NOMO-1 (cell line): ENCODE results near the gene SSTR5.

Source experiments
- DNase-seq, 2 experiments: peaks; one replicate each; lab custom pipeline; 2025; ENCODE audit not compliant: unreplicated experiment in 2 of 2; lab: John Stamatoyannopoulos, UW

Gene SSTR5

DNA sequence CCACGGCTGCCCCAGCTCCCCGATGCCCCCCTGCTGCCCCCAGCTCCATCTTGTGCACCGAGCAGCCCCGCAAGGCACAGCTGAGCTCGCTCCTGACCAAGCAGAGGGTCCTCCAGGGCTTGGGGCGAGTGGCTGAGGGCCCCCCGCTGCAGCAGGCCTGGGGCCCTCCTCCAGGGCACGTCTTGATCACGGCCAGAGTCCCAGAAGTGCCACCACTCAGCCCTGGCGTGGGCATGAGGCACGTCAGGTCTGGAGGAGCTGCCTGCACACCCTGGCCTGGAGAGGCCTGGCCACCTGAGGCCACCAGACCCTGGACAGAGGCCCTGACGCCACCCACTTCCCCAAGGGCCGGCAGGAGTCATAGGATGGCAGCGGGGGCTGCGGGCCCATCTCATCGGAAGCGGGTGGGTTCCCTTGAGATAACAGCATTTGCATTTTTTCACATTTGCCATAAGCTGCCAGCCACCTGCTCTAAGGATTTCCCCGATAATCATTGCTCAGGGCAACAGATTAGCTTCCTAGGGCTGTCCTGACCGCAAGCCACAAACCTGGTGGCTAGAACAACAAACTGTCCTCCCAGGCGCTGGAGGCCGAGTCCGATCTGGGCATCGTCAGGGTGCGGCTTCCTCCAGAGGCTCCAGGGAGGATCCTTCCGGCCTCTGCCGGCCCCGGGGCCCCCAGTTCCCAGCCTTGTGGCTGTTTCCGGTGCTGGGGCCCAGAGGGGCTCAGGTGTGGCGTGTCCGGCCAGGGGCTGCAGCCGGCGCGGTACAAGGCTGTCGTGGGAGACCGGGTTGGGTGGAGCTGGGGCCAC lies 47.4 kb downstream of the SSTR5 start:
- no peak for DNase-seq

DNA sequence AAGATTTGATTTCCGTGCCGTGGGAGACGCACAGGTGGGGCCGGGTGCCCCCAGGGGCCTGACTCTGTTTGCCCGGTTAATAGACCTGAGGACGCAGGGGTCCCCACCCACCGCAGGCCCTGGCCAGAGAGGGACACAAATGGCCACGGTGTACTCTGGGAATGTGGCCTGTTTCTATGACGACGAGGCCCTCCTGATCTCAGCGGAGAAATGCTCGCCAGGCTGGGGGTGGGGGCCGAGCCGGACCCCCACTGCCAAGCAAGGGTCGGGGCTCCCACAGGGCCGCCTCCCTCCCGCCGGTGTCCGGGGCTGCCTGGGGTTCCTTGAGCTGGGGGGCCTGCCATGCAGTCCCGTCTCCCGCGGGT lies 48.0 kb downstream of the SSTR5 start:
- no peak for DNase-seq

DNA sequence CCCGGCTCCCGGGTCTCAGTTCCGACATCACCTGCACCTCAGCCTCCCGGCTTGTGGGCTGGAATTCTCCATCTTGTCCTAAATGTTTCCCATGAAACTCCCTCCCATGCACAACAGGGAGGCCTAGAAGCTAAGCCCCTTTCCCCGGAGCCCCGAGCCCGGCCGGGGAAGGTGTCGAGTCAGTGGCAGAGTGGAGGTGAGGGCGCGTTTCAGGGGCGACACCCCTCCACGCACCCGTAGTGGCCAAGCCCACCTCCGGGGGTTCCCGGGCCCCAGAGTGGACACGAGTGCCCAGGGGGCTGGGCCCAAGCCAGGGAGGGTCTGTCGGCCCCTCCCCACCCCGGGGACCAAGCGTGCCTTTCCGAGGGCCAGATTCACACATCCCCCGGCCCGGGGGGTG lies 48.5 kb downstream of the SSTR5 start:
- DNase-seq: no peak

DNA sequence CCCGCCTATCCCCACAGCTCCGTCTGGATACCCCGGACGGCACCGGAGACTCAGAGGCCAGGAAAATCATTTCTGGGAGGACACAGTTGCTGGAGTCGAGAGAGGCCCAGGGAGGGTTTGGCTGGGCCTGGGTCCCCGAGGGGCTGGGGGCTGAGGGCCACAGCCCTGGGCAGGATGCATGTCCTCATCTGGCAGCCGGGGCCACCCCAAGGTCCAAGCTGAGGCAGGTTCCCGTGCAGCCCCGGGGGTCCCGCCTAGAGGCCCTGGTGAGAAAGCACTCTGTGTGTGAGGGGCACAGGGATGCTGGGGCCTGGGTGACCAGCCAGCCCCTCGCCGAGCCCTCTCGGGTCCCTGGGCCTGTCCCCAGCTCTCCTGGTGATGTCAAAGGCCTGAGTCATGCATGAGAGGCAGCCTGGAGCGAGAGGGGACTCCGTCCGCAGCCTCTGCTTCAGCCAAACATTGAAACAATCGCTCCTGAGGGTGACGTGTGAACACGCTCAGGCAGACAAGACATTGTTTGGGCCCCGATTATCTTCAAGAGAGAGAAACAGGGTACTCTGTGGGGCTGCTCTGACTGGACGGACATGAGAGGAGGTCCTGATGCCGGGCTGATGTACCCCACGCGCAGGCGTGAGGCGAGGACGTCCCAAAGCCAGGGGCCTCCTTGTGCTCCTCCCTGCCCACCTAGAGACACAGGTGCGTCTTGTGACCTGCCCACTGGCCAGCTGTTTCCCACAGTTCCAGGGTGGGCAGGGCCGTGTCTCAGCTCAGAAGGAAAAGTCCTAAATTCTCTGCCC lies 49.3 kb downstream of the SSTR5 start:
- no peak for DNase-seq

DNA sequence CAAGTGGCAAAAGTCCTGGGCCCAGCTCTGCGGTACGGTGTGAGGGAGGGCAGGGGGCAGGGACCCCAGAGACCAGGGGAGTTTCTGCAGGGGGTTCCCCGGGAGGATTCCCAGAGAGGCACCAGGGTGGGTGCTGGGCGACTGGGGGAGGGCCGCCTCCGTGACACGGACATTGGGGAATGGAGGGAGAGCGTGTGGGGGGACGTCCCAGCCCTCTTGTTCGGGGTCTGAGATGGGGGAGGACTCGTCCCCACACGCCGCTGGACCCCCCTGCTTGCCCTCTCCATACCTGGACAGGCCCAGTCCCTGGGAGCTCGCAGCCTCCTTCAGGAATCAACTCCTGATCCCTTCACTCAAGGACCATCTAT lies 49.8 kb downstream of the SSTR5 start:
- DNase-seq: no peak

DNA sequence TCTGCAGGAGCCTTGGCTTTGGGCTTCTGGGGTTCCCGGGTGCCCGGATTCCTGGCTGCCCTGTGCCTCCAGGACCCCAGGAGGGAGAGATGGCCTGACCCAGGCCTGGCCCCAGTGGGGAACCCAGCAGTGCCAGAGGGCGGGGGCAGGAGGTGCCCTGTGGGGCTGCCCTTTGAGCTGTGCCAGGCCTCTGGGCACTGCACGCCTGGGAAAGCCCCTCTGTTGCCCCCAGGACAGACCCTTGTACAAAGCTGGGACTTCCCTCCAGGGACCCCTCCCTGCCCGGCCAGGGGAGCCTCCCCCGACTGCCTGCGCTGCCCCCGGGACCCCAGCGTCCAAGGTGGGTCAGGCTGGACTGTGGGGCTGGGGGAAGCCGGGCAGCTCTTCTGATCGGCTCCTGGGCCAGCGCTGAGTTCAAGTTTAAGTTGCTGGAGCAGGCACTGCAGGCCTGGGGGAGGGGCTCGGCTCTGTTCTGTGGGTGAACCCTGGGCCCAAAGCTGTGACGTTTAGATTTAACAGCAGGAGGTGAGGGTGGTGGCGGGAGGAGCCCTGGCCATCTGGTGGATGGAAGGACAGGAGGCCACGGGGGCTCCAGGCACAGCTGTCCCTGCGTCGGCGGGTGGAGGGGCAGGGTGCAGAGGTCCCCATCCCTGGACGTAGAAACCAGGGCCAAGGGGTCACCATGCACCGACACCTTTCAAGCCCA lies 51.1 kb downstream of the SSTR5 start:
- no peak for DNase-seq

DNA sequence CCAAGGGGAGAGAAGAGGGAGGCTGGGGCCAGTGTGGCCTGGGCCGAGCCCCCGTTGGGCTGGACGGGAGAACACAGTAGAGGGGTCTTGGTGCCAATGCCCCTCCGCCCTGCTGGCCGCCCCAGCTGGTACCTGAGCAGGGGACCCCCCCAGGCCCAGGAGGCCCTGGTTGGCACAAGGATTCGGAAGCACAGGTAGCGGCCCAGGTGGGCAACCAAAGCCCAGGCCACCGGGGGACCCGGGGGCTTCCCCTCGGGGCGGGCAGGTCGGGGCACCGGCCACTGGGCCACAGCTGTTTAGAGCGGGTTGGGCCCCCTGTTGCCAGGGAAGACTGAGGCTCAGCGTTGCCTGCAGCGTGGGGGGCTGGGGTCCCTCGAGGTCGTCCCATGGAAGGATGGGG lies 51.7 kb downstream of the SSTR5 start:
- DNase-seq: no peak

DNA sequence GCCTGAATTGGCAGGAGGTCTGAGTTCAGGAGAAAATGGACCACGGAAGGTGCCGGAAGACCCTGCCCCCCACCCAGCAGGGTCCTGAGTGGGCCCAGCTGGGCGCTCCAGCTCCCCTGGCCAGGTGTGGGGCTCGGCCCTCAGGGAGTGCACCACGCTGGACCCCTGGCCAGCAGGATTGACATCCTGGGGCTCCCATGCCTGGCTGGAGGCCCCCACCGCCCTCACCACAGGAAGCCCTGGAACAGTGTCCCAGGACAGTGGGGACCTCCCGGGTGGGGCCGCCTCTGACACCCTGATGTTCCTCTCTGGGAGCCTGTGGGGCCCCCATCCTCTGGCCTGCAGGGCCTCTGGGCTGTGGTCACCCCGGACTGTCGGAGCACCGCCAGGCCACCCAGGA lies 52.2 kb downstream of the SSTR5 start:
- DNase-seq: no peak

DNA sequence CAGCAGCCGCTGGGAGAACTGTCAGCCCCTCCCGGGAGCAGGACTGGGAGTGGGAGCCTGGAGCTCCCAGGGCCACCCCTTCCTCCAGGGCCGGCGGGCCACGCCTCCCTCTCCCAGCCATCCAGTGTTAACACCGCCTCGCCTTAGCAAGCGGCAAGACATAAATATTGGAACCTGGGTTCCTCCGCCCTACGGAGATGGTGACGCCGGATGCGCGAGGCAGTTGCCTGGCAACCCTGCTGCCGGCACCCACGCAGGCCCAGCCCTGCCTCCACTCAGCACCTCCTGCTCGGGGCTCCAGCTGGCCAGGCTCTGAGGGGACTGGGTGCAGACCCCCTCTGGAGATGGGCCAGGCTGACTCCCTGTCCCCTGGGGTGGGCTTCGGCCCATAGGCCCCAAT lies 52.9 kb downstream of the SSTR5 start:
- no peak for DNase-seq

DNA sequence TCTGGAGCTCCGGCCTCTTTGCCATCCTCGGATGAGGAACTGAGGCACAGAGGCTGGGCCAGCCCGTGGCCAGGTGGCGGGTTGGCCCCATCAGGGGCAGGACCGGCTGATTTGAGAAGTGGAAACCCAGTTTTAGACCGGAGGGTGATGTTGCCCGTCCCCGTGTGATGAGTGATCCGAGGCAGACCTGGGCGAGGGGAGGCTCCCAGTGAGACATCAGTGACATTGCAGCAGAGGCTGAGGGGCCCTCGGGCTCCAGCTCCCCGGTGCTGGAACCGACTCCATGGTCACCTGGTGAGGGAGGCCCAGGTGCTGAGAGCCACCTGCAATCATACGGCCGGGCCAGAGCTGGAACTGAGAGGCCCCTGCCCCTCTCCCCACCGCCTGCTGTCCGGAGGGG lies 53.5 kb downstream of the SSTR5 start:
- DNase-seq: no peak

DNA sequence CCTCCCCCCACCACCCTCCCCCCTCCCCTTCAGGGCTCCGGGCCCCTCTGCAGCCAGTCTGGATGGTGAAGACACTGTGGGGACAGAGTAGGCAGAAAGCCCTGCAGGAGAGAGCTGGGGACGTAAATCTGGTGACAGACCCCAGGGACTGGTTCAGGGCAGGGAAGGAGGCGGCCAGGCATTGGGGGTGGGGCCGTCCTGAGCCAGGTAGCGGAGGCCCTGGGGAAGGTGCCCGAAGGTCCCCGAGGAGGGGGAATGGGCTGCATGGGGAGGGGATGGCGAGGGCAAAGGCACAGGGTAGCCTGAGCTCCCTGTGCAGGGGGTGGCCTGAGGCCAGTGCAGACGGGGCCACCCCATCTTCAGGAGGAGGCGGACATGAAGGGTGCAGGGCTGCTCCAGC lies 54.0 kb downstream of the SSTR5 start:
- DNase-seq: no peak

DNA sequence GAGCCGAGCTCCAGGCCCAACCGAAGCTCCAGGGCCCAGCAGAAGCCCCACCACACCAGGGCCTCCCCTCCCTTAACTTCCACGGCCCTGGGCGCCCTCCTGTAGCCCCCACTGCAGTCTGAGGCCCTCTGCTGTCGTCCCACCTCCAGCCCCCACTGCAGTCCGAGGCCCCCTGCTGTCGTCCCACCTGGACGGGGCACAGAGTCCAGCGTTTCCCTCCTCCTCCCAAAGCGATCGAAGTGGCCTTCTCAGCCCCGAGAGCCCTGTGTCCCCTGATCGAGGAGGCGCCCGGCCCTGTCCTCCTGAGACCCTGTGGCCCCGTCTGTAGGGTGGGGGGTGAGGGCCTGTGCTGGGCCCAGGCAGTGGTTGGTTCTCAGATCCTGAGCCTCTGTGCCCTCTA lies 54.6 kb downstream of the SSTR5 start:
- DNase-seq: no peak

DNA sequence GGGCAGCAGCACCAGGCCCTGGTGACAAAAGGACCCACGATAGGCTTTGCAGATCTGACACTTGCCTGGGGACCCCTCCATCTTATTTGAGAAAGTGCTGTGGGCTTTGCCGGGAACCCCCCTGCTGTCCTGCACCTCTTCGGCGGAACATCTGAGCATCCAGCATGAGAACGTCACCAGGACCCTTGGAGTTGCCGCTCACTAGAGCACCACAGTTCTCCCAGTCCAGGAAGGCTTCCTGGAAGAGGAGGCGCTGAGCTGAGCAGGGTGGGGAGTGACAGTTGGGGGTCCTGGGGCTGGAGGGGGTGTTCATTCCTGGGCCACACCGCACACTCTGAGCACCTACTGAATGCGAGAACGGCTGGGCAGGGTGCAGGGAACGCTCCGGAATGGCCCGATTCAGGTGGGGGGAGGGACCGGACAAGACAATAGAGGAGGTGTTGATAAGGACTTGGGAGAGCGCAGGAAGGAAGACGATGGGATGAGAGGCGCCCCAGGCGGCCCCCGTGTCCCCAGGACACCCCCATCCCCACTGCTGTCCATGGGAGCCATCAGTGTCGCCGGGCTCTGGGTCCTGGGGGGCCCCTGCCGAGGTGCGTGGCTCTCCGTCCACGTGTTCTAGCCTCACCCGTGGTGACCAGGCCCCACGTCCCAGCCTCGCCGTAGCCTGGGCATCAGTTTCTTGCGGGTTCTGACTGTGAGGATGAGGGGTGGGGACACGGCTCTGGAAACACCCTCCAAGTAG lies 55.6 kb downstream of the SSTR5 start:
- no peak for DNase-seq

DNA sequence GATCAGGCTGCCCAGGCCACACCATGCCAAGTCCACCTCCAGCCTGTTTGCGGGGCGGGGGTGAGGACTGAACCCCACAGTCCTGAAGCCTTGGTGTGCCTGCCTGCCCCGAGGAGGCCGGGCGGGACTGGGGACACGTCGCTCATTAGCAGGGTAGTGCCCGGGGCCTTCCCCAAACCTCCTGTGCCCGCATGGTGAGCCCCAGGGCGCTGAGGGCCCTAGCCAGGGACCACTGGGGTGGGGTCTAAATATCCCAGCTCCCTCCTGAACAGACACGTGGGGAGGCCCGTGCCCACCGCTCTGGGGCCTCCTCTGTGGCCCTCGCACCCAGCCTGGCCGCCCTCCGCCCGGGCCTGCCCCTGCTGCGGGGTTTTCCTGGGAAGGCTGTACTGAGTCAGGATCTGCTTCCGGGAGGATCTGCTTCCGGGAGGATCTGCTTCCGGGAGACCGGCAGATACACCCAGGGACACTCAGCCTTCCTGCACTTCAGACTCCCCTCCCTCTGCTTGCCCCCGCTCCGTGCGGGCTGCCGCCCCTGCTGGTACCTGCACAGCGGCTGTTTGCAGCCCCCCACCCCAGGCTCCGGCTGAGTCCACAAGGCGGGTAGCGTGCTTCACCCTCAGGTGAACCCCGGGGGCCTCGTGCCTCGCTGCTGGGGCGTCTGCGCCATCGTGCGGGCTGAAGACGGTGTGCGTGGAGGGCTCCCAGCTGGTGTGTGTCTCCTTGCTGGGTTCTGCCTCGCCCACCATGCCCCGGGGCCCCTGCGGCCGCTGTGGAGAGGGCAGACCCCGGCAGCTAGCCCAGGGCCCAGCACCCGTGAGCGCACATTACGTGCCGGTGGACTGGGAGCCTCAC lies 56.8 kb downstream of the SSTR5 start:
- DNase-seq: no peak

DNA sequence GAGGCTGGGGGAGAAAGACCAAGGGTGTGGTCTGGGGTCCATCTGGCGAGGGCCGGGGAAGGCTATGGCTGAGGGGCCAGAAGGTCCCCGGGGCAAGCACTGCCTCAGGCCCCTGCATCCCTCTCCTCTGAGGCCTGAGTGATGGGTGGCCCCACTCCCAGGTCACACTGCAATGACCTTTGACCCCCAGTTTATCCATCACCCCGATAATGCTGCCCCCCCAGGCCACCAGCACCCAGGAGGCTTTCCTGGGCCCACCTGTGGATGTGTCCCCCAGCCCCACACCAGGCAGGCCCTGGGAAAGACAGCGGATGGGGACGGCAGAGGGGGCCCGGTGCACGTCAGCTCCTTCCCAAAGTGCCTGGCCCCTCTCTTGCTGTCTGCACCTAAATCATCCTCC lies 57.8 kb downstream of the SSTR5 start:
- no peak for DNase-seq
